K562 (cell line): ENCODE data around the gene RPRD1B. TPM values are rescaled to one million over a fixed set of nuclear protein-coding genes. Genes with fewer than 3 reads are reported as not detected.

Source experiments
- CBFA2T3 ChIP-seq: fragments of 450-650 bp; IDR thresholded peaks from 2 replicates; pipeline ENCODE4 v1.6.1; 2017
- HSF4 ChIP-seq: fragments of 250-450 bp; sonication (Bioruptor Pico); IDR thresholded peaks from 2 replicates; pipeline ENCODE4 v2.1.2; 2022; ENCODE audit warnings: mild to moderate bottlenecking, moderate library complexity, borderline replicate concordance
- ILK ChIP-seq: fragments of 450-650 bp; IDR thresholded peaks from 2 replicates; pipeline ENCODE4 v1.6.1; 2016; ENCODE audit warnings: missing genetic modification characterization, low read depth, mild to moderate bottlenecking, missing compliant biosample characterization, moderate library complexity, borderline replicate concordance
- IRF1 ChIP-seq: sonication (generic); formaldehyde crosslinking; IDR thresholded peaks from 2 replicates; pipeline ENCODE4 v1.8.0; 2022; ENCODE audit warnings: missing genetic modification reagents, mild to moderate bottlenecking, borderline replicate concordance
- MEIS2 ChIP-seq: fragments of 450-650 bp; IDR thresholded peaks from 2 replicates; pipeline ENCODE4 v1.6.1; 2014; ENCODE audit warnings: mild to moderate bottlenecking; ENCODE audit not compliant: partially characterized antibody
- MYC ChIP-seq, 2 experiments: fragments of 250-450 bp in 1 of 2; sonication (Bioruptor Pico) in 1 of 2; IDR thresholded peaks; 2 replicates each; pipeline versions ENCODE4 v1.5.1 to v1.6.1; 2012 to 2021; ENCODE audit warnings: low read depth in 2 of 2, borderline replicate concordance in 1 of 2, improper control_type of control experiment in 1 of 2, low read length in 1 of 2, mild to moderate bottlenecking in 1 of 2, moderate library complexity in 1 of 2
- NCOA6 ChIP-seq: fragments of 450-650 bp; IDR thresholded peaks from 2 replicates; pipeline ENCODE4 v1.6.1; 2017; ENCODE audit warnings: mild to moderate bottlenecking
- REST ChIP-seq, 2 experiments: fragments of 450-650 bp; formaldehyde crosslinking in 1 of 2; IDR thresholded peaks; 2 replicates each; pipeline versions ENCODE4 v1.4.0 to v1.6.1; 2014 to 2020; ENCODE audit warnings: mild to moderate bottlenecking in 2 of 2, borderline replicate concordance in 1 of 2, low read depth in 1 of 2
- U2AF1 ChIP-seq: fragments of 200-400 bp; formaldehyde crosslinking; optimal IDR thresholded peaks from 2 replicates; pipeline ENCODE3; 2017; ENCODE audit warnings: mild to moderate bottlenecking, low read depth, low read length, moderate library complexity
- XRCC5 ChIP-seq: fragments of 200-400 bp; formaldehyde crosslinking; IDR thresholded peaks from 2 replicates; pipeline ENCODE4 v1.6.1; 2017; ENCODE audit warnings: low read depth, mild to moderate bottlenecking, low read length
- ZBTB1 ChIP-seq: sonication (generic); formaldehyde crosslinking; IDR thresholded peaks from 2 replicates; pipeline ENCODE4 v1.8.1; 2023; ENCODE audit warnings: missing genetic modification reagents, low read depth, mild to moderate bottlenecking, borderline replicate concordance
- ZBTB7A ChIP-seq: IDR thresholded peaks from 2 replicates; pipeline ENCODE4 v1.6.1; 2011; ENCODE audit warnings: low read depth, mild to moderate bottlenecking, low read length, moderate library complexity, borderline replicate concordance; ENCODE audit not compliant: control insufficient read depth
- ZBTB9 ChIP-seq: fragments of 450-650 bp; formaldehyde crosslinking; IDR thresholded peaks from 2 replicates; pipeline ENCODE4 v1.4.0; 2020; ENCODE audit warnings: mild to moderate bottlenecking, moderate library complexity
- ZFX ChIP-seq: sonication (generic); formaldehyde crosslinking; IDR thresholded peaks from 2 replicates; pipeline ENCODE4 v1.8.0; 2022; ENCODE audit warnings: mild to moderate bottlenecking, missing genetic modification reagents, moderate library complexity
- ZNF121 ChIP-seq: sonication (generic); formaldehyde crosslinking; conservative IDR thresholded peaks from 2 replicates; pipeline ENCODE4 v1.8.0; 2022; ENCODE audit warnings: missing genetic modification reagents
- ZNF561 ChIP-seq: fragments of 450-650 bp; formaldehyde crosslinking; conservative IDR thresholded peaks from 2 replicates; pipeline ENCODE4 v1.4.0; 2020; ENCODE audit warnings: mild to moderate bottlenecking, moderate library complexity
- polyA plus RNA-seq, 8 experiments: library from polyadenylated mRNA; depleted of rRNA in 4 of 8; stranded (reverse) in 5 of 8; unstranded in 3 of 8; fragments of >200 nt; fragmentation: Nextera tagmentation in 2 of 8; fragmentation: Illumina TruSeq in 1 of 8; extraction: Ambion mirVana in 2 of 8; extraction: Trizol in 1 of 8; gene quantifications; 2 replicates each; pipeline versions ENCODE4 v1.2.1 to v1.2.3, GENCODE V29; 2011 to 2014; ENCODE audit warnings: inconsistent platforms in 1 of 8, missing spikeins in 1 of 8
- total RNA-seq, 7 experiments: library from RNA; depleted of rRNA in 6 of 7; stranded (reverse); fragments of >200 nt in 6 of 7; fragmentation: Illumina TruSeq in 2 of 7; extraction: Trizol in 2 of 7; gene quantifications; 2 replicates each; pipeline versions ENCODE4 v1.2.1 to v1.2.3, GENCODE V29; 2011 to 2021; ENCODE audit warnings: low replicate concordance in 1 of 7

RPRD1B gene
- total and polyA plus RNA-seq, 9 of the 15 experiments (the other 6 are each of a cell fraction or from before 2014, with no cell fraction given), result 5.5 to 43.0 (median 24.4) TPM

- TF ChIP-seq IRF1 (CRISPR knock-in tag) (no peak), ZBTB7A (peak; percentile 49; the same call in 1 of the 2 replicates), ZNF121 (no peak), CBFA2T3 (0 out of 2 replicates have a peak, but pooled peaks have one; percentile 8), HSF4 (CRISPR knock-in tag) (no peak), ILK (tag) (no peak), REST (IDR thresholded peaks at IDR 0.05; ENCODE audit: borderline replicate concordance) (no peak), REST (CRISPR knock-in tag; IDR thresholded peaks at IDR 0.05; ENCODE audit: low read depth) (no peak), ZFX (CRISPR knock-in tag) (peak; percentile 84), NCOA6 (no peak), ZBTB1 (CRISPR knock-in tag) (no peak), MYC (IDR thresholded peaks at IDR 0.05; ENCODE audit: low read depth, low read length) (peak; percentile 60), MYC (CRISPR knock-in tag; IDR thresholded peaks at IDR 0.05; ENCODE audit: borderline replicate concordance, low read depth) (peak; percentile 80; the same call in 1 of the 2 replicates), XRCC5 (no peak), ZNF561 (CRISPR knock-in tag) (no peak), MEIS2 (no peak), ZBTB9 (CRISPR knock-in tag) (no peak), U2AF1 (no peak)
Observed at GRCh38 chr20:38033330-38034107, at the start of gene RPRD1B, which contains the start of gene TTI1 (continued).
